ENCODE measurements around the gene GPR35.
"Not testable (repeated sequence)": the region's sequence is repeated elsewhere in the genome, so short reads cannot be mapped to it uniquely, and the experiment has no call there.

The GPR35 gene

GRCh38 chr2:240603081-240603835 is 22.0 kb upstream of the GPR35 start:
- DNase-seq = no peak

- no peak for DNase-seq
These were observed 21.4 kb upstream of the GPR35 start for GRCh38 chr2:240603846-240604245.

- peak in 1 of 2 experiments; percentile 33 for DNase-seq
These were observed 20.9 kb upstream of the GPR35 start for GRCh38 chr2:240604291-240604938.

- no peak for DNase-seq
These were observed 20.2 kb upstream of the GPR35 start for GRCh38 chr2:240604939-240605716.

GRCh38 chr2:240605867-240606743 is 19.2 kb upstream of the GPR35 start:
- no peak for DNase-seq

GRCh38 chr2:240611601-240612210 is 13.6 kb upstream of the GPR35 start:
- DNase-seq = no peak

- DNase-seq = no peak
These were observed 11.5 kb upstream of the GPR35 start for GRCh38 chr2:240613781-240614180.

GRCh38 chr2:240614391-240614790 is 10.9 kb upstream of the GPR35 start:
- no peak for DNase-seq

GRCh38 chr2:240615396-240615795 is 9.9 kb upstream of the GPR35 start:
- no peak for DNase-seq

GRCh38 chr2:240615820-240616547 is 9.3 kb upstream of the GPR35 start:
- no peak for DNase-seq

GRCh38 chr2:240616860-240617666 is 8.2 kb upstream of the GPR35 start:
- not testable (repeated sequence) for DNase-seq

- DNase-seq = no peak
These were observed 6.5 kb upstream of the GPR35 start for GRCh38 chr2:240618776-240619175.

GRCh38 chr2:240619506-240620148 is 5.7 kb upstream of the GPR35 start:
- no peak for DNase-seq

GRCh38 chr2:240620149-240620731 is 5.0 kb upstream of the GPR35 start:
- no peak for DNase-seq

- DNase-seq = no peak
These were observed 4.4 kb upstream of the GPR35 start for GRCh38 chr2:240620859-240621258.

- no peak for DNase-seq
These were observed 3.2 kb upstream of the GPR35 start for GRCh38 chr2:240622060-240622411.

- DNase-seq = no peak
These were observed 2.6 kb upstream of the GPR35 start for GRCh38 chr2:240622531-240623235.

GRCh38 chr2:240623531-240624010 is 1.7 kb upstream of the GPR35 start:
- DNase-seq = no peak
